HepG2 (cell line): ENCODE results near the gene KLHDC4. TPM values are rescaled to one million over a fixed set of nuclear protein-coding genes. Genes with fewer than 3 reads are reported as not detected.

Experiments used
- ATAC-seq: fragments of 200-7000 bp; cut with Tn5 transposase; 3 replicates; pipeline ENCODE4 v1.9.1; 2020; ENCODE audit warnings: mild to moderate bottlenecking, moderate library complexity
- BruUV-seq: library from RNA; stranded (reverse); fragments of 400-500 nt; replicated peaks from 2 replicates; lab custom pipeline; 2021; lab: Mats Ljungman, UMichigan
- CTCF ChIA-PET: fragments of 300-600 bp; formaldehyde crosslinking; extraction: SDS; loops from one replicate; lab custom pipeline; 2021; ENCODE audit warnings: low total read pairs, inconsistent platforms, low intra/inter-chr PET ratio; lab: Yijun Ruan, JAX
- POLR2A ChIA-PET: fragments of 350-600 bp; sonication (Branson Sonifier 250); formaldehyde crosslinking; loops from one replicate; lab custom pipeline; 2020; ENCODE audit warnings: antibody characterized with exemption, inconsistent platforms; lab: Yijun Ruan, JAX
- DNase-seq: peaks from one replicate; pipeline ENCODE4 v3.0.0-alpha.2; 2015; ENCODE audit warnings: low spot score
- FAIRE-seq: peaks from 3 replicates; lab custom pipeline; 2011; peaks lifted over from hg19 to GRCh38; lab: Jason Lieb, UNC
- H2AFZ ChIP-seq: one replicate; pipeline ENCODE4 v1.6.1; 2011; ENCODE audit warnings: low read length, inconsistent platforms
- H3K27ac ChIP-seq: fragments of 300-600 bp; 3 replicates; pipeline ENCODE4 v1.8.0; 2011; ENCODE audit warnings: mixed run types, mild to moderate bottlenecking, mixed read lengths, low read length, inconsistent platforms; ENCODE audit not compliant: insufficient read depth; ENCODE audit errors: extremely low read length
- H3K27me3 ChIP-seq, 2 experiments: fragments of 200-600 bp in 1 of 2; 2 replicates in 1 of 2; 3 replicates in 1 of 2; pipeline versions ENCODE4 v1.6.0 to v1.8.0; 2011; ENCODE audit warnings: low read length in 2 of 2, mild to moderate bottlenecking in 2 of 2, moderate library complexity in 2 of 2, inconsistent platforms in 1 of 2; ENCODE audit not compliant: insufficient read depth in 2 of 2, control insufficient read depth in 1 of 2
- H3K36me3 ChIP-seq, 2 experiments: fragments of 200-600 bp in 1 of 2; replicated peaks in 1 of 2; 2 replicates in 1 of 2; 3 replicates in 1 of 2; pipeline versions ENCODE4 v1.5.1 to v1.8.0; 2011; ENCODE audit warnings: low read length in 2 of 2, inconsistent platforms in 1 of 2; ENCODE audit not compliant: insufficient read depth in 2 of 2, control insufficient read depth in 1 of 2
- H3K4me1 ChIP-seq: 2 replicates; pipeline ENCODE4 v1.5.1; 2012; ENCODE audit warnings: low read length, inconsistent platforms; ENCODE audit not compliant: insufficient read depth
- H3K4me2 ChIP-seq: 2 replicates; pipeline ENCODE4 v1.6.0; 2011; ENCODE audit warnings: low read depth, low read length, inconsistent platforms
- H3K4me3 ChIP-seq, 3 experiments: fragments of 200-600 bp in 1 of 3; sonication (generic), shearing (Covaris generic) in 1 of 3; replicated peaks in 1 of 3; 2 replicates each; pipeline ENCODE4 v1.5.1; 2011 to 2016; ENCODE audit warnings: low read length in 3 of 3, inconsistent platforms in 2 of 3, low read depth in 2 of 3, mild to moderate bottlenecking in 2 of 3, control low read depth in 1 of 3, mixed read lengths in 1 of 3; ENCODE audit not compliant: insufficient read depth in 1 of 3
- H3K79me2 ChIP-seq: one replicate; pipeline ENCODE4 v1.6.1; 2011; ENCODE audit warnings: low read length, inconsistent platforms; ENCODE audit not compliant: insufficient read depth
- H3K9ac ChIP-seq: 2 replicates; pipeline ENCODE4 v1.6.0; 2011; ENCODE audit warnings: mild to moderate bottlenecking, low read depth, low read length, inconsistent platforms; ENCODE audit not compliant: insufficient read depth
- H3K9me3 ChIP-seq: 2 replicates; pipeline ENCODE4 v1.5.1; 2012; ENCODE audit warnings: mild to moderate bottlenecking, low read length
- H4K20me1 ChIP-seq: 2 replicates; pipeline ENCODE4 v1.6.0; 2011; ENCODE audit warnings: inconsistent platforms, mild to moderate bottlenecking, low read length, moderate library complexity; ENCODE audit not compliant: insufficient read depth
- ARNT2 ChIP-seq: sonication (generic); formaldehyde crosslinking; IDR thresholded peaks from 2 replicates; pipeline ENCODE4 v1.8.0; 2022; ENCODE audit warnings: mild to moderate bottlenecking, low read depth, missing genetic modification reagents, moderate library complexity
- EZH2 ChIP-seq: conservative IDR thresholded peaks from 2 replicates; pipeline ENCODE4 v1.6.1; 2012; ENCODE audit warnings: mild to moderate bottlenecking, low read depth, low read length, moderate library complexity
- IKZF1 ChIP-seq: fragments of 450-650 bp; IDR thresholded peaks from 2 replicates; pipeline ENCODE4 v1.7.1; 2016
- KDM2A ChIP-seq: sonication (generic); formaldehyde crosslinking; IDR thresholded peaks from 2 replicates; pipeline ENCODE4 v1.4.0; 2020; ENCODE audit warnings: low read depth, missing genetic modification reagents, borderline replicate concordance
- KDM3A ChIP-seq: IDR thresholded peaks from 2 replicates; pipeline ENCODE4 v1.6.1; 2018; ENCODE audit warnings: low read depth, missing compliant biosample characterization
- MXD4 ChIP-seq: IDR thresholded peaks from 2 replicates; pipeline ENCODE4 v1.6.1; 2016; ENCODE audit warnings: mild to moderate bottlenecking, missing biosample characterization, missing genetic modification reagents
- SP1 ChIP-seq, 2 experiments: fragments of 450-650 bp in 1 of 2; sonication (generic) in 1 of 2; formaldehyde crosslinking in 1 of 2; IDR thresholded peaks; 2 replicates each; pipeline versions ENCODE4 v1.4.0 to v1.6.1; 2016 to 2020; ENCODE audit warnings: missing genetic modification reagents in 1 of 2
- SP2 ChIP-seq: sonication (generic); formaldehyde crosslinking; IDR thresholded peaks from 2 replicates; pipeline ENCODE4 v1.5.1; 2020; ENCODE audit warnings: mild to moderate bottlenecking, missing genetic modification reagents
- YY1 ChIP-seq: IDR thresholded peaks from 2 replicates; pipeline ENCODE4 v1.6.1; 2011; ENCODE audit warnings: low read length, low read depth, moderate library complexity, mild to moderate bottlenecking; ENCODE audit not compliant: insufficient read depth, insufficient replicate concordance
- ZHX1 ChIP-seq: sonication (generic); formaldehyde crosslinking; IDR thresholded peaks from 2 replicates; pipeline ENCODE4 v1.8.1; 2022; ENCODE audit warnings: low read depth, mild to moderate bottlenecking, missing genetic modification reagents
- ZNF3 ChIP-seq: IDR thresholded peaks from 2 replicates; pipeline ENCODE4 v1.7.0; 2017; ENCODE audit warnings: inconsistent platforms
- ZNF430 ChIP-seq: sonication (generic); formaldehyde crosslinking; IDR thresholded peaks from 2 replicates; pipeline ENCODE4 v1.9.0; 2021; ENCODE audit warnings: mild to moderate bottlenecking, missing genetic modification reagents
- ZNF44 ChIP-seq: sonication (generic); formaldehyde crosslinking; IDR thresholded peaks from 2 replicates; pipeline ENCODE4 v1.5.1; 2020; ENCODE audit warnings: mild to moderate bottlenecking, missing genetic modification reagents
- ZNF549 ChIP-seq: sonication (generic); formaldehyde crosslinking; IDR thresholded peaks from 2 replicates; pipeline ENCODE4 v1.5.0; 2020; ENCODE audit warnings: missing genetic modification reagents
- ZNF567 ChIP-seq: sonication (generic); formaldehyde crosslinking; IDR thresholded peaks from 2 replicates; pipeline ENCODE4 v1.8.1; 2023; ENCODE audit warnings: mild to moderate bottlenecking, missing genetic modification reagents, borderline replicate concordance
- ZNF720 ChIP-seq: sonication (generic); formaldehyde crosslinking; IDR thresholded peaks from 2 replicates; pipeline ENCODE4 v1.4.0; 2020; ENCODE audit warnings: missing genetic modification reagents
- ZUFSP ChIP-seq: sonication (generic); formaldehyde crosslinking; IDR thresholded peaks from 2 replicates; pipeline ENCODE4 v1.9.0; 2021; ENCODE audit warnings: missing genetic modification reagents, mild to moderate bottlenecking, borderline replicate concordance
- whole genome bisulfite sequencing: methylation state at CpG from one replicate; pipeline ENCODE4 v1.1.6; 2017; ENCODE audit warnings: low lambda C conversion rate; 5-methylcytosine and 5-hydroxymethylcytosine counted together
- in situ Hi-C: cut with HindIII; loops from 2 replicates; pipeline ENCODE4 v1.10.0; 2017; ENCODE audit warnings: low pct_unique_long_range_greater_than_20kb; ENCODE audit not compliant: extremely low pct_ligation_motif_present
- intact Hi-C: fragments of 100-400 bp; cut with micrococcal nuclease; formaldehyde crosslinking; loops from one replicate; pipeline ENCODE4 v1.10.0; 2022; ENCODE audit not compliant: unreplicated experiment
- polyA plus RNA-seq, 8 experiments: library from polyadenylated mRNA; depleted of rRNA in 3 of 8; stranded (reverse) in 7 of 8; unstranded in 1 of 8; fragments of >200 nt; fragmentation: Illumina TruSeq in 4 of 8; extraction: Trizol in 4 of 8; gene quantifications; 2 replicates each; pipeline versions ENCODE4 v1.2.1 to v1.2.3, GENCODE V29; 2011 to 2016; ENCODE audit warnings: low read depth in 4 of 8, missing spikeins in 1 of 8, mixed read lengths in 1 of 8; ENCODE audit not compliant: insufficient read depth in 1 of 8
- total RNA-seq, 5 experiments: library from RNA; depleted of rRNA; stranded (reverse); fragments of >200 nt; fragmentation: Illumina TruSeq; extraction: Trizol; gene quantifications; 2 replicates each; pipeline ENCODE4 v1.2.3, GENCODE V29; 2016; ENCODE audit warnings: low read depth in 1 of 5

Gene KLHDC4
- total and polyA plus RNA-seq, 2 of the 13 experiments (the other 11 are each of a cell fraction or from before 2014, with no cell fraction given) = 18.7 to 31.8 TPM

GRCh38 chr16:87800497-87800896 lies 34.7 kb upstream of the KLHDC4 start:
- no peaks in the 10 kb centered on the region for H4K20me1 ChIP-seq
- DNase-seq (no peak), FAIRE-seq (no peak), ATAC-seq (no peak)
- BruUV-seq = no TSS peak
- intact Hi-C loops (no loop called here), in situ Hi-C loops (no loop called here)
- peaks cover 0 to 20% of the 10 kb centered on the region in 2 experiments; a peak in 4 of 5 replicates for H3K27me3 ChIP-seq
- H3K4me2 ChIP-seq = no peak overlapping the region
- H3K4me3 ChIP-seq = no peak overlapping the region
- ChIA-PET CTCF (no interaction called here), POLR2A (no interaction called here)
- 51% methylated on average over 6 of the region's 6 CpGs for whole genome bisulfite sequencing
- H3K9ac ChIP-seq = no peak overlapping the region
- peaks cover 30% of the 10 kb centered on the region for H3K4me1 ChIP-seq
- H2AFZ ChIP-seq = no peak overlapping the region
- H3K9me3 ChIP-seq = no peaks in the 10 kb centered on the region
- TF ChIP-seq EZH2 (0 out of 2 replicates have a peak, but pooled peaks have one; percentile 2), YY1 (no peak)
- H3K27ac ChIP-seq = no peak overlapping the region
- no peaks in the 10 kb centered on the region for H3K79me2 ChIP-seq
- H3K36me3 ChIP-seq = no peaks in the 10 kb centered on the region

GRCh38 chr16:87795336-87795735 lies 29.6 kb upstream of the KLHDC4 start:
- no CpG with 5 or more reads among the region's 12 CpGs for WGBS
- ChIA-PET CTCF (no interaction called here), POLR2A (no interaction called here)
- TF ChIP-seq KDM2A (CRISPR knock-in tag) = no peak
- TF ChIP-seq MXD4 (CRISPR knock-in tag) = no peak
- no peak for TF ChIP-seq ZHX1 (CRISPR knock-in tag)
- no peak for TF ChIP-seq ZNF567 (CRISPR knock-in tag)
- TF ChIP-seq SP2 (CRISPR knock-in tag) = no peak
- TF ChIP-seq ZNF3 (CRISPR knock-in tag) = no peak
- TF ChIP-seq ZNF430 (CRISPR knock-in tag) = no peak
- TF ChIP-seq ZNF720 (CRISPR knock-in tag) = no peak
- no peak for TF ChIP-seq ZNF44 (CRISPR knock-in tag)
- TF ChIP-seq ZUFSP = no peak
- TF ChIP-seq IKZF1 = no peak
- no peak for TF ChIP-seq KDM3A
- no peak for TF ChIP-seq SP1 (IDR thresholded peaks at IDR 0.05)
- TF ChIP-seq SP1 (CRISPR knock-in tag; IDR thresholded peaks at IDR 0.05) = no peak
- TF ChIP-seq ZNF549 (CRISPR knock-in tag) = no peak
- no peak for TF ChIP-seq ARNT2

More at GRCh38 chr16:87795336-87795735, 29.6 kb upstream of the KLHDC4 start:
- DNase-seq (no peak), FAIRE-seq (no peak), ATAC-seq (no peak)
- peaks cover 49% of the 10 kb centered on the region for H3K4me1 ChIP-seq
- no peaks in the 10 kb centered on the region for H4K20me1 ChIP-seq
- H3K27me3 ChIP-seq = no peaks in the 10 kb centered on the region
- no peak overlapping the region for H2AFZ ChIP-seq
- intact Hi-C loops = no loop called here
- no peaks in the 10 kb centered on the region for H3K36me3 ChIP-seq
- H3K79me2 ChIP-seq = no peaks in the 10 kb centered on the region
- H3K4me2 ChIP-seq = no peak overlapping the region
- in situ Hi-C loops = no loop called here
- H3K9me3 ChIP-seq = no peaks in the 10 kb centered on the region
- H3K27ac ChIP-seq = no peak overlapping the region
- H3K4me3 ChIP-seq = no peak overlapping the region
- no TSS peak for BruUV-seq
- H3K9ac ChIP-seq = no peak overlapping the region
